RWPE1 (cell line): Measurements from ENCODE around the gene CAMK2N1.
A peak's percentile ranks its signal among the peaks of the same experiment; 100 is the strongest.

Source experiments
- CTCF ChIA-PET: fragments of 350-600 bp; sonication (Branson Sonifier 250); formaldehyde crosslinking; extraction: SDS; loops from one replicate; lab custom pipeline; 2021; lab: Yijun Ruan, JAX
- POLR2A ChIA-PET: fragments of 400-600 bp; formaldehyde crosslinking; extraction: SDS; loops from one replicate; lab custom pipeline; 2020; ENCODE audit warnings: antibody characterized with exemption; ENCODE audit not compliant: low non-redundant PET; lab: Yijun Ruan, JAX
- DNase-seq: peaks from one replicate; pipeline ENCODE4 v3.0.0; 2012; ENCODE audit warnings: low spot score
- H3K27ac ChIP-seq: fragments of 450-650 bp; 2 replicates; pipeline ENCODE4 v1.5.1; 2017
- CTCF ChIP-seq: fragments of 450-650 bp; conservative IDR thresholded peaks from 2 replicates; pipeline ENCODE4 v1.5.1; 2017; ENCODE audit warnings: low read depth, mild to moderate bottlenecking

The CAMK2N1 gene

GRCh38 chr1:20491866-20492265, 5.9 kb upstream of the CAMK2N1 start:
- ChIA-PET CTCF (interaction anchor here (0.6 to 2.1 kb wide), 4 partner anchors 64 to 326 kb away, joined by 3 to 10 read pairs (median 4); no protein-coding TSS in a partner anchor), POLR2A (no interaction called here)

GRCh38 chr1:20491178-20491577, 5.2 kb upstream of the CAMK2N1 start:
- ChIA-PET POLR2A (no interaction called here), CTCF (interaction anchor here (0.8 kb wide), 1 partner anchor 326 kb away, joined by 3 read pairs; no protein-coding TSS in a partner anchor)
- TF ChIP-seq CTCF, result no peak
- H3K27ac ChIP-seq, result no peak overlapping the region
- no peak for DNase-seq

More at GRCh38 chr1:20491866-20492265, 5.9 kb upstream of the CAMK2N1 start:
- TF ChIP-seq CTCF, result no peak
- no peak for DNase-seq
- no peak overlapping the region for H3K27ac ChIP-seq

GRCh38 chr1:20487236-20487590, 1.2 kb upstream of the CAMK2N1 start:
- H3K27ac ChIP-seq, result peak overlapping the region; percentile 88; the same call in 1 of the 2 replicates
- DNase-seq, result no peak
- no peak for TF ChIP-seq CTCF
- ChIA-PET POLR2A (no interaction called here), CTCF (interaction anchor here (0.8 kb wide), 1 partner anchor 125 kb away, joined by 3 read pairs; no protein-coding TSS in a partner anchor)

- no peak for TF ChIP-seq CTCF
- POLR2A ChIA-PET, result interaction anchor here (0.9 kb wide), 2 partner anchors 8 to 47 kb away, joined by 3 read pairs; no protein-coding TSS in a partner anchor
- DNase-seq, result no peak
- H3K27ac ChIP-seq, result peak overlapping the region; percentile 88
- CTCF ChIA-PET, result interaction anchor here (0.8 kb wide), 1 partner anchor 125 kb away, joined by 3 read pairs; no protein-coding TSS in a partner anchor
Measured at GRCh38 chr1:20486457-20487235, 636 bp upstream of the CAMK2N1 start.

GRCh38 chr1:20484519-20485462, 1.2 kb downstream of the CAMK2N1 start:
- H3K27ac ChIP-seq, result peak overlapping the region; percentile 88

More at GRCh38 chr1:20484519-20485462, 1.2 kb downstream of the CAMK2N1 start:
- DNase-seq, result no peak
- CTCF ChIA-PET, result interaction anchor here (0.5 to 1.8 kb wide), 7 partner anchors 10 to 504 kb away, joined by 3 to 6 read pairs (median 4); no protein-coding TSS in a partner anchor
- TF ChIP-seq CTCF, result no peak
- POLR2A ChIA-PET, result interaction anchor here (0.7 kb wide), 1 partner anchor 12 kb away, joined by 4 read pairs; no protein-coding TSS in a partner anchor
